SK-N-SH (cell line): ENCODE results near the gene OSBPL2. TPM values are rescaled to one million over a fixed set of nuclear protein-coding genes. Genes with fewer than 3 reads are reported as not detected.

Experiments
- CTCF ChIA-PET: fragments of 300-600, 350-600 bp; formaldehyde crosslinking; extraction: SDS; loops from one replicate; lab custom pipeline; 2021; lab: Yijun Ruan, JAX
- POLR2A ChIA-PET: fragments of 350-600 bp; sonication (Branson Sonifier 250); formaldehyde crosslinking; extraction: SDS; loops from one replicate; lab custom pipeline; 2020; ENCODE audit warnings: antibody characterized with exemption, inconsistent platforms; lab: Yijun Ruan, JAX
- DNase-seq: peaks from one replicate; pipeline ENCODE4 v3.0.0; 2012
- H2AFZ ChIP-seq: fragments of 200-600 bp; sonication (generic); 2 replicates; pipeline ENCODE4 v1.8.1; 2016; ENCODE audit warnings: antibody characterized with exemption, mild to moderate bottlenecking, low read depth
- H3F3A ChIP-seq: fragments of 200-600 bp; sonication (generic); replicated peaks from 2 replicates; pipeline ENCODE3; 2016; ENCODE audit warnings: antibody characterized with exemption, mild to moderate bottlenecking; ENCODE audit not compliant: insufficient read depth
- H3K27ac ChIP-seq, 2 experiments: fragments of 200-500 bp in 1 of 2; fragments of 200-600 bp in 1 of 2; sonication (Bioruptor generic) in 1 of 2; sonication (generic), shearing (Covaris generic) in 1 of 2; 2 replicates each; pipeline versions ENCODE4 v1.5.1 to v1.6.1; 2014 to 2016; ENCODE audit warnings: low read depth in 2 of 2, inconsistent platforms in 1 of 2, low read length in 1 of 2, mild to moderate bottlenecking in 1 of 2, mixed read lengths in 1 of 2
- H3K27me3 ChIP-seq: fragments of 200-600 bp; sonication (generic), shearing (Covaris generic); 2 replicates; pipeline ENCODE4 v1.6.1; 2016; ENCODE audit warnings: mixed run types; ENCODE audit not compliant: insufficient read depth
- H3K36me3 ChIP-seq, 2 experiments: fragments of 200-500 bp in 1 of 2; fragments of 200-600 bp in 1 of 2; sonication (Bioruptor generic) in 1 of 2; sonication (generic) in 1 of 2; replicated peaks in 1 of 2; 2 replicates each; pipeline versions ENCODE3 to v1.5.1; 2014 to 2016; ENCODE audit warnings: low read length in 1 of 2, mild to moderate bottlenecking in 1 of 2; ENCODE audit not compliant: insufficient read depth in 2 of 2, control insufficient read depth in 1 of 2
- H3K4me1 ChIP-seq, 2 experiments: fragments of 200-500 bp in 1 of 2; fragments of 200-600 bp in 1 of 2; sonication (Bioruptor generic) in 1 of 2; sonication (generic), shearing (Covaris generic) in 1 of 2; 2 replicates each; pipeline versions ENCODE4 v1.5.1 to v1.6.1; 2014 to 2016; ENCODE audit warnings: low read depth in 1 of 2, low read length in 1 of 2, mixed run types in 1 of 2; ENCODE audit not compliant: insufficient read depth in 2 of 2, control insufficient read depth in 1 of 2
- H3K4me2 ChIP-seq: fragments of 200-600 bp; sonication (generic), shearing (Covaris generic); 2 replicates; pipeline ENCODE4 v1.6.1; 2017; ENCODE audit warnings: mixed run types
- H3K4me3 ChIP-seq, 2 experiments: fragments of 200-500 bp in 1 of 2; fragments of 200-600 bp in 1 of 2; sonication (Bioruptor generic) in 1 of 2; sonication (generic), shearing (Covaris generic) in 1 of 2; 2 replicates each; pipeline versions ENCODE4 v1.5.1 to v1.8.1; 2014 to 2016; ENCODE audit warnings: low read depth in 2 of 2, inconsistent platforms in 1 of 2, low read length in 1 of 2, mild to moderate bottlenecking in 1 of 2, mixed read lengths in 1 of 2, moderate library complexity in 1 of 2
- H3K79me2 ChIP-seq: fragments of 200-600 bp; sonication (generic); 2 replicates; pipeline ENCODE4 v1.8.1; 2017; ENCODE audit warnings: mild to moderate bottlenecking; ENCODE audit not compliant: insufficient read depth
- H3K9ac ChIP-seq: fragments of 200-600 bp; sonication (generic); 2 replicates; pipeline ENCODE4 v1.6.1; 2017; ENCODE audit warnings: mixed run types
- H3K9me2 ChIP-seq: fragments of 200-600 bp; sonication (generic); 2 replicates; pipeline ENCODE4 v1.6.1; 2017; ENCODE audit warnings: mixed run types
- H3K9me3 ChIP-seq: fragments of 200-600 bp; sonication (generic); 2 replicates; pipeline ENCODE4 v1.6.1; 2017; ENCODE audit warnings: mixed run types, mild to moderate bottlenecking, moderate library complexity
- H4K20me1 ChIP-seq: fragments of 200-600 bp; sonication (generic); 2 replicates; pipeline ENCODE4 v1.6.1; 2017; ENCODE audit warnings: mild to moderate bottlenecking, mixed run types; ENCODE audit not compliant: insufficient read depth
- ELF1 ChIP-seq: IDR thresholded peaks from 2 replicates; pipeline ENCODE4 v1.4.0; 2012
- EP300 ChIP-seq, 2 experiments: IDR thresholded peaks; 2 replicates each; pipeline versions ENCODE4 v1.4.0 to v1.6.1; 2012; ENCODE audit warnings: borderline replicate concordance in 1 of 2, low read depth in 1 of 2, low read length in 1 of 2
- FOSL2 ChIP-seq: IDR thresholded peaks from 2 replicates; pipeline ENCODE4 v1.4.0; 2012; ENCODE audit warnings: low read depth, mild to moderate bottlenecking, moderate library complexity, borderline replicate concordance
- GATA2 ChIP-seq: sonication (generic); formaldehyde crosslinking; IDR thresholded peaks from 2 replicates; pipeline ENCODE4 v1.5.0; 2020; ENCODE audit warnings: mild to moderate bottlenecking, missing genetic modification reagents
- MXI1 ChIP-seq: IDR thresholded peaks from 2 replicates; pipeline ENCODE4 v1.6.1; 2012; ENCODE audit warnings: mild to moderate bottlenecking, low read depth, low read length, improper control_type of control experiment
- RAD21 ChIP-seq: IDR thresholded peaks from 2 replicates; pipeline ENCODE4 v1.6.1; 2012; ENCODE audit warnings: mild to moderate bottlenecking, low read length
- RFX5 ChIP-seq: IDR thresholded peaks from 2 replicates; pipeline ENCODE4 v1.6.1; 2012; ENCODE audit warnings: mild to moderate bottlenecking, improper control_type of control experiment, low read length
- RXRA ChIP-seq: IDR thresholded peaks from 2 replicates; pipeline ENCODE4 v1.4.0; 2012; ENCODE audit warnings: low read depth, mild to moderate bottlenecking, borderline replicate concordance
- SMC3 ChIP-seq: IDR thresholded peaks from 2 replicates; pipeline ENCODE4 v1.6.1; 2012; ENCODE audit warnings: low read depth, low read length, improper control_type of control experiment
- WGBS: methylation state at CpG from one replicate; pipeline ENCODE4 v1.1.6; 2017; ENCODE audit warnings: low lambda C conversion rate; 5-methylcytosine and 5-hydroxymethylcytosine counted together
- polyA plus RNA-seq, 3 experiments: library from polyadenylated mRNA; depleted of rRNA; stranded (reverse); fragments of >200 nt; gene quantifications; 2 replicates each; pipeline ENCODE4 v1.2.3, GENCODE V29; 2012
- TF ChIP-seq, protein P1 (sequence below): IDR thresholded peaks from 2 replicates; pipeline ENCODE4 v1.4.0; 2012; ENCODE audit warnings: low read depth, borderline replicate concordance
- TF ChIP-seq, protein P2 (sequence below): fragments of 150-350 bp; IDR thresholded peaks from 2 replicates; pipeline ENCODE4 v1.6.1; 2017; ENCODE audit warnings: antibody characterized with exemption, low read length, low read depth, borderline replicate concordance
- TF ChIP-seq, protein P3 (sequence below): IDR thresholded peaks from 2 replicates; pipeline ENCODE4 v1.4.0; 2012; ENCODE audit warnings: low read depth
- TF ChIP-seq, protein P4 (sequence below): fragments of 150-350 bp; IDR thresholded peaks from 2 replicates; pipeline ENCODE4 v1.6.1; 2016; ENCODE audit warnings: mild to moderate bottlenecking, low read depth, low read length

Gene OSBPL2
- polyA plus RNA-seq, 1 of the 3 experiments (the other 2 are of a cell fraction): 17.7 TPM

DNA sequence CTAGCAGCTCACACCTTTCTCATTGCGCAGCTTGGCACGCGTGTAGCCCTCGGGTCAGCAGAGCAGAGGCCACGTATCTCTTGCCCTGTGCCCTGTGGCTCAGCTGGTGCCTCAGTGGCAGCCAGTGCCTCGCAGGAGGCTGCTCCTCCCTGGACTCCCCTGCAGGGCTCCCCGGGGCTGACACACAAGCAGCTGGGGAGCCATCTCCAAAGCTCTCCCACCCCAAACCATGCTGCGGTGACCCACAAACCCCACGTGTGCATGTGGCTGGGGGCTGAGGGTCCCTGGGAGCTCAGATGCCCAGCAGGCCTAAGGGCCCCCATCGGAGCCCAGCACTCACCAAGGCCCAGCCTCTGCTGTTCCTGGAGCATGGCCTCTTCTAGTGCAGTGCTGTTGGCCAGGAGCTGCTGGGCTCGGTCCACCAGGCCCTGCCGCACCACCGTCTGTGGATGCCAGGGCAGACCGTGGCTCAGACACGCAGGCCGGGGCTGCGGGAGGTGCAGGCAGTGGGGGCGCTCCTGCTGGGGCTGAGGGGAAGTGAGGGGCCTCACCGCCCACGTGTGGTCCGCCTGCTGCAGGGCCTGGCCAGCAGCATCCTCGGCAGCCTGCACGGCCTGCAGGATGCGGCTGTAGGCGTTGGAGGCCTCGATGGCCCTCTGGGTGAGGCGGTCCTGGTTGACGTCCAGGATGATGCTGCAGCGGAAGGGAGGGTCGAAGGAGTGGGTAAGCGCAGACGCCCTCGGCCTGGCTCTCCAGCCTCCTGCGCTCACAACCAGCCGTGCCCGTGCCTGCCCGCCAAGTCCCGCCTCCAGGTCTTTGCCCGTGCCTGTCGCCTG is 78.2 kb downstream of the OSBPL2 start:
- Histone ChIP-seq H4K20me1 (no peaks in the 10 kb centered on the region), H2AFZ (no peak overlapping the region), H3K79me2 (no peaks in the 10 kb centered on the region), H3K4me3 (no peak overlapping the region), H3K27ac (no peak overlapping the region), H3K9ac (no peak overlapping the region), H3K9me3 (no peaks in the 10 kb centered on the region), H3K4me1 (no peaks in the 10 kb centered on the region), H3F3A (no peaks in the 10 kb centered on the region), H3K4me2 (no peak overlapping the region), H3K36me3 (peaks cover 0 to 68% of the 10 kb centered on the region in 2 experiments), H3K27me3 (no peaks in the 10 kb centered on the region), H3K9me2 (no peaks in the 10 kb centered on the region)
- no peak for TF ChIP-seq ELF1
- TF ChIP-seq, protein P1, sequence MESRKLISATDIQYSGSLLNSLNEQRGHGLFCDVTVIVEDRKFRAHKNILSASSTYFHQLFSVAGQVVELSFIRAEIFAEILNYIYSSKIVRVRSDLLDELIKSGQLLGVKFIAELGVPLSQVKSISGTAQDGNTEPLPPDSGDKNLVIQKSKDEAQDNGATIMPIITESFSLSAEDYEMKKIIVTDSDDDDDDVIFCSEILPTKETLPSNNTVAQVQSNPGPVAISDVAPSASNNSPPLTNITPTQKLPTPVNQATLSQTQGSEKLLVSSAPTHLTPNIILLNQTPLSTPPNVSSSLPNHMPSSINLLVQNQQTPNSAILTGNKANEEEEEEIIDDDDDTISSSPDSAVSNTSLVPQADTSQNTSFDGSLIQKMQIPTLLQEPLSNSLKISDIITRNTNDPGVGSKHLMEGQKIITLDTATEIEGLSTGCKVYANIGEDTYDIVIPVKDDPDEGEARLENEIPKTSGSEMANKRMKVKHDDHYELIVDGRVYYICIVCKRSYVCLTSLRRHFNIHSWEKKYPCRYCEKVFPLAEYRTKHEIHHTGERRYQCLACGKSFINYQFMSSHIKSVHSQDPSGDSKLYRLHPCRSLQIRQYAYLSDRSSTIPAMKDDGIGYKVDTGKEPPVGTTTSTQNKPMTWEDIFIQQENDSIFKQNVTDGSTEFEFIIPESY: no peak
- no peak for TF ChIP-seq FOSL2
- TF ChIP-seq, protein P2, sequence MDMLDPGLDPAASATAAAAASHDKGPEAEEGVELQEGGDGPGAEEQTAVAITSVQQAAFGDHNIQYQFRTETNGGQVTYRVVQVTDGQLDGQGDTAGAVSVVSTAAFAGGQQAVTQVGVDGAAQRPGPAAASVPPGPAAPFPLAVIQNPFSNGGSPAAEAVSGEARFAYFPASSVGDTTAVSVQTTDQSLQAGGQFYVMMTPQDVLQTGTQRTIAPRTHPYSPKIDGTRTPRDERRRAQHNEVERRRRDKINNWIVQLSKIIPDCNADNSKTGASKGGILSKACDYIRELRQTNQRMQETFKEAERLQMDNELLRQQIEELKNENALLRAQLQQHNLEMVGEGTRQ: no peak
- TF ChIP-seq GATA2 (CRISPR knock-in tag): no peak
- no peak for TF ChIP-seq RAD21
- no peak for TF ChIP-seq SMC3
- no peak for TF ChIP-seq RXRA
- no peak for TF ChIP-seq MXI1
- TF ChIP-seq, protein P3, sequence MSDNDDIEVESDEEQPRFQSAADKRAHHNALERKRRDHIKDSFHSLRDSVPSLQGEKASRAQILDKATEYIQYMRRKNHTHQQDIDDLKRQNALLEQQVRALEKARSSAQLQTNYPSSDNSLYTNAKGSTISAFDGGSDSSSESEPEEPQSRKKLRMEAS: no peak
- TF ChIP-seq, protein P4, sequence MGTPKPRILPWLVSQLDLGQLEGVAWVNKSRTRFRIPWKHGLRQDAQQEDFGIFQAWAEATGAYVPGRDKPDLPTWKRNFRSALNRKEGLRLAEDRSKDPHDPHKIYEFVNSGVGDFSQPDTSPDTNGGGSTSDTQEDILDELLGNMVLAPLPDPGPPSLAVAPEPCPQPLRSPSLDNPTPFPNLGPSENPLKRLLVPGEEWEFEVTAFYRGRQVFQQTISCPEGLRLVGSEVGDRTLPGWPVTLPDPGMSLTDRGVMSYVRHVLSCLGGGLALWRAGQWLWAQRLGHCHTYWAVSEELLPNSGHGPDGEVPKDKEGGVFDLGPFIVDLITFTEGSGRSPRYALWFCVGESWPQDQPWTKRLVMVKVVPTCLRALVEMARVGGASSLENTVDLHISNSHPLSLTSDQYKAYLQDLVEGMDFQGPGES: no peak
- no peak for TF ChIP-seq EP300 (IDR thresholded peaks at IDR 0.05; ENCODE audit: borderline replicate concordance in 1 of 2, low read depth in 1 of 2, low read length in 1 of 2)
- no peak for TF ChIP-seq RFX5
- 92% methylated on average over 25 of the region's 40 CpGs for WGBS
- CTCF ChIA-PET: interaction anchor here (0.9 to 2.9 kb wide), 4 partner anchors 14 to 89 kb away, joined by 4 to 13 read pairs (median 4); partner anchors contain the start of gene ADRM1
- POLR2A ChIA-PET: no interaction called here
- no peak for DNase-seq
